Bladder microvascular endothelial cell (primary cell): ENCODE data around the gene RAI2. TPM values are rescaled to one million over a fixed set of nuclear protein-coding genes. Genes with fewer than 3 reads are reported as not detected.

Experiments used
- total RNA-seq: library from RNA; depleted of rRNA; stranded (reverse); fragments of >200 nt; gene quantifications from 2 replicates; pipeline ENCODE4 v1.2.3, GENCODE V29; 2014

RAI2 gene
- 0.65 and 1.6 TPM in 2 replicates for total RNA-seq

DNA sequence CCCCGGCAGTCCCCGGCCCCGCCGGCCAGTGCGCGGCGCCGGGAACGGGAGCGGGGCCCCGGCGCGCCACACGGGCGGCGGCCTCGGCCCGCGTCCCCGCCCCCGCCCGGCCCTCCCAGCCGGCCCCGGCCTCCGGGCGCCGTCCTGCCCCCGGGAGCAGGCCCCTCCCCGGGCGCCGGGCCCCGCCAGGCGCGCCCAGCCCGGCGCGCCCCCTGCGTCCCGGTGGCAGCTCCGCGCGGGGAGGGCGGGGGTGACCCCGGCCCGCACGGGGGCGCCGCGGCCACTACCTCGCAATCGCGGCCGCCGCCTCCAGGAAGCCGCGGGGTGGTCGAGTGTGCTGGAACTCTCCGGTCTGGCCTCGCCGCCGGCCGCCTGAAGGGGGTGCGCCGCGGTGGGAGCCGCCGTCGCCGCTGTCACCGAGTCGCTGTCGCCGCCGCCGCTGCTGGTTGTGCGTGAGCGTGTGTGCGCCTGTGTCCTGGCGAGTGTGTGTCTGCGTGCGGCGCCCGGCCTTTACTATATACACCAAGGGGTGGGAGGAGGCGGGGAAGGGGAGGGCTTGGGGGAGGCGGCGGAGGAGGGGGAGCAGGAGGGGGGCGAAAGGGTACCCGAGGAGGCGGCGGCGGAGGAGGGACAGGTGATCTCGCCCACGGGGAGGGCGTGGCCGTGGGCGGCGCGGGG is at the start of gene RAI2:
Gene RAI2 (minus strand): TSS at position 488 of the 678 bp plus-strand sequence. CDS start 59,288 bp downstream, outside the sequence.

Other genes with a start within 250 kb of the RAI2 start
- gene SCML1, start 123.8 kb downstream of the RAI2 start, total RNA-seq, result 5.7 and 8.7 TPM in 2 replicates